Fibroblast of peridontal ligament (primary cell): Measurements from ENCODE around the gene RASL11B.

Experiments used
- DNase-seq: peaks from one replicate; pipeline ENCODE4 v3.0.0-alpha.2; 2010; ENCODE audit errors: extremely low read depth

Gene RASL11B

GRCh38 chr4:52914051-52914605 lies 52.0 kb downstream of the RASL11B start:
- DNase-seq: peak; percentile 50

- DNase-seq: no peak
Observed at GRCh38 chr4:52915191-52915590, 53.1 kb downstream of the RASL11B start.

DNA sequence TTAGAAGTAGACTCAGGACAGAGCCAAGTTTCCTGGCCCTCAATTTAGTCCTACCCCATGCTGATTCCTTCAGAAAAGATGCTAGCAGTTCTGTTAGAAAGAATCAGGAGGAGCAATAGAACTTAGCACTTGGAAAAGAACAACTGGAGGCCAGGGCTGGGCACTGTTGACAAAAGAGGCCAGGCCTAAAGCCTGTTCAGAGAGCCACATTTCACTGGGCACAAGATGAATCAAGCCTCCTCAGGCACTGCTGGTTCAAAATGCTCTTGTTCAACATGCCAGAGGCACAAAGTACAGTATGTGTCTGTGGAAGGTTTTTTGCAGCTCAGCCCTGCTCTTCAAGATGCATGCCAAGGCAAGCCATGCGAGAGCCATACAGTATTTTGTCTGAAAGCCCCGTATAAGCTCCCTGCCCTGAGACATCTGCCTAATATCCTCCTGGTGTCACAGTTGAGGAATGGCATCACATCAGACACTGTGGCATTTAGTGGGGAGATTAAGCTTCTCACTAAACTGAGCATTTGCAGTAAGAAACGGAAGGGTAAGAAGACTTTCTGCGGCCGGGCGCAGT lies 53.7 kb downstream of the RASL11B start:
- DNase-seq: no peak
